ENCODE measurements around the gene TPSG1.

Gene TPSG1

GRCh38 chr16:1265826-1266225, 40.8 kb upstream of the TPSG1 start:
- in situ Hi-C loops (cut with HindIII; ENCODE audit: low pct_ligation_motif_present, low sequenced_read_pairs) = no loop called here
- H3K36me3 ChIP-seq (replicated peaks) = no peaks in the 10 kb centered on the region
- no peak overlapping the region for H3K27ac ChIP-seq
- H3K4me3 ChIP-seq (ENCODE audit: low read depth, low read length) = no peak overlapping the region
- no peak for TF ChIP-seq CTCF (IDR thresholded peaks at IDR 0.05; ENCODE audit: low read depth, low read length, missing control alignments)
- DNase-seq = no peak
- H3K27me3 ChIP-seq (replicated peaks) = peaks cover 14% of the 10 kb centered on the region

DNA sequence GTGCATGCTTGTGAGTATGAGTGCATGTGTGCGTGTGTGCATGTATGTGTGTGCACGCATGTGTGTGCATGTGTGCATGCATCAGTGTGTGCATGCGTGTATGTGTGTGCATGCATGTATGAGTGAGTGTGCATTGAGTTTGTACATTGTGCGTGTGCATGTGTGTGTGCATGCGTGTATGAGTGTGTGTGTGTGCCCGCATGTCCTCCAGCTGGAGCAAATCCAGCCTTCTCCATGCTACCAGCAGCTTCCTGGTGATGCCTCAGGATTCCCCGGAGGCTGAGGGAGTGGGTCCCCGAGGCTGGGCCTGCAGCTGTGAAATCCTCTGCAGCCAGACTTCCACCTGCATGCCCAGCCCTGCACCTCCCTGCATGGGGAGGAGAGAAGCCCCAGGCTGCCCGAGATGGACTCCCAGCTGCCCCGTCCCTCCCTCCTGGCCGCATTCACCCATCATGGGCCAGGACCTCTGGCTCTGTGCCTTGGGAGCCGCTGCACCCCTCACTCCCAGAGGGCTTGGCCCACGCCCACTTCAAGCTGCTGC, 40.1 kb upstream of the TPSG1 start:
- H3K27ac ChIP-seq = no peak overlapping the region
- H3K27me3 ChIP-seq (replicated peaks) = peaks cover 17% of the 10 kb centered on the region
- TF ChIP-seq CTCF (IDR thresholded peaks at IDR 0.05; ENCODE audit: low read depth, low read length, missing control alignments) = no peak
- H3K36me3 ChIP-seq (replicated peaks) = no peaks in the 10 kb centered on the region
- DNase-seq = no peak
- no peak overlapping the region for H3K4me3 ChIP-seq (ENCODE audit: low read depth, low read length)
- in situ Hi-C loops (cut with HindIII; ENCODE audit: low pct_ligation_motif_present, low sequenced_read_pairs) = no loop called here

DNA sequence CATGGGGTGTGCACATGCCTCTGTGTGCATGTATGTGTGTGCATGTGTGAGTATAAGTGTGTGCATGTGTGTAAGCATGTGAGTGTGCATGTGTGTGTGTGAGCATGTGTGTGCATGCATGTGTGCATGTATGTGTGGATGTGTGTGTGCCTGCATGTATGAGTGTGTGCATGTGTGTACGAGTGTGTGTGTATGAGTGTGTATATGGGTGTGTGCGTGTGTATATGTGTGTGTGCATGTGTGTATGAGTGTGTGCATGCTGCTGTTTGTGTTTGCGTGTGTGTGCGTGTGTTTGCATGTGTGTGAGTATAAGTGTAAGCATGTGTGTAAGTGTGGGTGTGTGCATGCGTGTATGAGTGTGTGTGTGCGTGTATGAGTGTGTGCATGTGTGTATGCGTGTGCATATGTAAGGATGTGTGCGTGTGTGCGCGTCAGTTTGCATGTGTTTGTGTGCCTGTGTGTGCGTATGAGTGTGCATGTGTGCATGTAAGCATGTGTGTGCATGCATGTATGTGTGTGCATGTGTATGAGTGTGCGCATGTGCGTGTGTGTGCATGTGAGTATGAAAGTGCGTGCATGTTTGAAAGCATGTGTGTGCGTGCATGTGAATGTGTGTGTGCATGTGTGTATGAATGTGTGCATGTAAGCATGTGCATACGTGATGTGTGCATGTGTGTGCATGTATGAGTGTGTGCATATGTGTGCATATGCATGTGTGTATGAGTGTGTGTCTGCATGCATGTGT, 39.4 kb upstream of the TPSG1 start:
- TF ChIP-seq CTCF (IDR thresholded peaks at IDR 0.05; ENCODE audit: low read depth, low read length, missing control alignments) = no peak
- Histone ChIP-seq H3K4me3 (ENCODE audit: low read depth, low read length) (no peak overlapping the region), H3K27ac (no peak overlapping the region), H3K36me3 (replicated peaks) (no peaks in the 10 kb centered on the region), H3K27me3 (replicated peaks) (peaks cover 23% of the 10 kb centered on the region)
- in situ Hi-C loops (cut with HindIII; ENCODE audit: low pct_ligation_motif_present, low sequenced_read_pairs) = no loop called here
- no peak for DNase-seq

GRCh38 chr16:1263591-1264344, 38.7 kb upstream of the TPSG1 start:
- Histone ChIP-seq H3K27me3 (replicated peaks) (peaks cover 31% of the 10 kb centered on the region), H3K27ac (no peak overlapping the region), H3K36me3 (replicated peaks) (no peaks in the 10 kb centered on the region), H3K4me3 (ENCODE audit: low read depth, low read length) (no peak overlapping the region)
- DNase-seq = no peak
- no peak for TF ChIP-seq CTCF (IDR thresholded peaks at IDR 0.05; ENCODE audit: low read depth, low read length, missing control alignments)
- in situ Hi-C loops (cut with HindIII; ENCODE audit: low pct_ligation_motif_present, low sequenced_read_pairs) = no loop called here

GRCh38 chr16:1262846-1263221, 37.8 kb upstream of the TPSG1 start:
- H3K27ac ChIP-seq = no peak overlapping the region
- TF ChIP-seq CTCF (IDR thresholded peaks at IDR 0.05; ENCODE audit: low read depth, low read length, missing control alignments) = no peak
- no peaks in the 10 kb centered on the region for H3K36me3 ChIP-seq (replicated peaks)
- in situ Hi-C loops (cut with HindIII; ENCODE audit: low pct_ligation_motif_present, low sequenced_read_pairs) = no loop called here
- H3K27me3 ChIP-seq (replicated peaks) = peaks cover 31% of the 10 kb centered on the region
- H3K4me3 ChIP-seq (ENCODE audit: low read depth, low read length) = no peak overlapping the region
- no peak for DNase-seq

Data from brain microvascular endothelial cell (primary cell).